Iris pigment epithelial cell (primary cell): ENCODE results near the gene ATP2C2.
"Not testable (repeated sequence)": the region's sequence is repeated elsewhere in the genome, so short reads cannot be mapped to it uniquely, and the experiment has no call there.

ENCODE experiments used
- DNase-seq: peaks from one replicate; pipeline ENCODE4 v3.0.0-alpha.2; 2011; ENCODE audit warnings: low read depth

Gene ATP2C2

DNA sequence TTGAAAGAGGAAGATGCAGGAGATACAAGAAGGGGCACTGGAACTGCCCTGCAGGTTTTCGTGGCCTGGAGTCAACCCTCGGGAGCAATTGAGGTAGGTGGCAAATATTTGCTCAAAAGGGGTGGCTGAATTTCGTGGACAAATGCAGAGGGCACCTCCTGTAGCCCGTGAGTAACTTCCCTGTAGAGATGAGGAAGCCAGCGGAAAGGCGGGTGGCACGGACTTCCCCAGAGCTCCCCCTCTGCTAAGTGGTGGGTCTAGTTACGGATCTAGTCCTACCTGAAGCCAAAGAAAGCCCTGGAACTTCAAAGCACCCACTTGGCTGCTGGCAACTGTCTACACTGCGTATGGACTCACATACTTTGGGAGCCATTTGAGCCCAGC, 1.0 kb upstream of the ATP2C2 start:
- DNase-seq, result no peak

GRCh38 chr16:84367750-84368307, 509 bp upstream of the ATP2C2 start:
- DNase-seq, result no peak

GRCh38 chr16:84369105-84369504, 767 bp downstream of the ATP2C2 start:
- no peak for DNase-seq

DNA sequence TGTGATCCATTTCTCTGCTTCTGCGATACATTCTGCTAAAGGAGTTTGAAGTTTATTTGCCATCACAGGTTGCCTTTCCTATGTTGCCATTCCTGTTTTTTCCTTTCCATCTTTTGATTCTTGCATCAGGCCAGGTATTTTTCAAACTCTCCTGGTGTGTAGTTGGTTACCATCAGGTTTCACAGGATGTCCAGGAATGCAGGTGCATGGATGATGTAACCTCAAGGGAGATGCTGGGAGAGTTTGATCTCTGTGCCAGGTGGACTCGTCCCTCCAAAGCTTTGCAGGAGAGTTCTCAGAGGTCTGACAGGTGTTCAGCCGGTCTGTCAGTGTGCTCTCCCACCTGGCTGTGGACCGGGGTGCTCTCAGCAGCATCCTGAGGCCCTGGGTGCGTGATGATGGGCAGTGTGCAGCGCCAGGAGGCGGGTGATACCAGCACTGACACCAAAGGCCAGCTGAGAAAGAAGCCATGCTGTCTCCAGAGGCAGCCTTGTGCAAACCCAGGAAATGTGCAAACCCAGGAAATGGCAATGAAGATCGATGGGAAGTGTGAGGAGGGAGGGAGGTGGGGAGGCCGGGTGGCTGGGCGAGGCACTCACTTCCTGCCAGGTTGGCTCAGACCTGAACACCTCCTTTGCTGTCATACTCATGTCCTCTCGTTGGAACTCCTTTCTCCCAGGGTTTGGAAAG, 1.7 kb downstream of the ATP2C2 start:
- DNase-seq, result no peak

GRCh38 chr16:84370723-84371552, 2.6 kb downstream of the ATP2C2 start:
- DNase-seq, result no peak

DNA sequence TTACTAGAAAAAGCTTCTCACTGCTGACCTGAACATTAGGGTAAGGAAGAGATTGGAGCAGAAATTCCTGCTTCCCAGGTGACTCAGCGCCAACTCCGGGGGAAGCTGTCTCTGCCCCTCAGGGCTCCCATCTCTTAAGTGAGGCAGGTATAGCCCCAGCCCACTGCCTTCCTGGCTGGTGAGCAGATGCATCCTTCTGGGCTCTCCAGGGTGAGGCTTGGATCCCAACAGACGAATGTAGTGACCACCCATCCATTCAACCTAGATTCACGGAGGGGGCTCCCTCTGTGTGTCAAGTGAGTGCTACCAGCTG, 3.2 kb downstream of the ATP2C2 start:
- DNase-seq, result no peak

- DNase-seq, result no peak
These were observed 5.7 kb downstream of the ATP2C2 start for GRCh38 chr16:84373907-84374489.

DNA sequence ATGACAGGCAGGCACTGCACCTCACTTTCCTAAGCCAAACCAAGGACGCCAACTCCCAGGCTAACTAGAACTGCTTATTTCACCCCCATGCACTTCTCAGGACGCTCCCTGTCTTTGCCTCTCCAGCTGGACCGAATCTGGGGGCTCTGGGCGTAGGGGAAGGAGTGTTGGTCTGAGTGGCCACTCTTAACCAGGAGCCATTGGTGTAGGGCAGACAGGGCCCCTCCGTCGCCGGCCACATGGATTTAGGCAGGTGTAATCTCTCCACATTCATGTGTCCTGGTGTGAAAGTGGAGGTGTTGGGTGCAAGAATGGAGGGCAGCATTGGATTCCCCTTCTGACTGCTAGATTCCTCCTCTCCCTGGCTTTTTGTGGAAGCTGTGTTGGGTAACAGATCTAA, 9.8 kb downstream of the ATP2C2 start:
- DNase-seq, result no peak

GRCh38 chr16:84378567-84378966, 10.2 kb downstream of the ATP2C2 start:
- DNase-seq, result no peak

GRCh38 chr16:84379008-84379708, 10.8 kb downstream of the ATP2C2 start:
- no peak for DNase-seq

GRCh38 chr16:84379709-84380362, 11.5 kb downstream of the ATP2C2 start:
- no peak for DNase-seq

DNA sequence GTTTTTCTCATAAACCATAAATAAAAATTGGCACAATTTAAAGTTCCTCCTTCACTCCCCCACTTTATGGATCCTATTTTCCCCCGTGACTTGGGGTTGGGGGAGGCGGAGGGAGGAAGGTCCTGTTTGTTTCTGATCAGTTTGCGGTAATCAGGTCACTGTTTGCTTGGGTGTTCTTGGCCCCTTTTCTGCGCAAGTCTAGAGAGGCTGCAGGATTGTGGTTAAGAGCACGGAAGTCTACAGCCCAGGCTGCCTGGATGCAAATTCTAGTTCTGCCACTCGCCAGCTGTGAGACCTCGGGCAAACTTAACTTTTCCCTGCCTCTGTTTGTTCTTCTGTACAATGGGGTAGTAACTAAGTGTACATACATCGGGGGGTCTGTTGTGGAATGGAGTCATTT, 12.1 kb downstream of the ATP2C2 start:
- no peak for DNase-seq

- no peak for DNase-seq
These were observed 14.1 kb downstream of the ATP2C2 start for GRCh38 chr16:84382396-84382795.

- DNase-seq, result no peak
These were observed 14.8 kb downstream of the ATP2C2 start for GRCh38 chr16:84383106-84383505.

DNA sequence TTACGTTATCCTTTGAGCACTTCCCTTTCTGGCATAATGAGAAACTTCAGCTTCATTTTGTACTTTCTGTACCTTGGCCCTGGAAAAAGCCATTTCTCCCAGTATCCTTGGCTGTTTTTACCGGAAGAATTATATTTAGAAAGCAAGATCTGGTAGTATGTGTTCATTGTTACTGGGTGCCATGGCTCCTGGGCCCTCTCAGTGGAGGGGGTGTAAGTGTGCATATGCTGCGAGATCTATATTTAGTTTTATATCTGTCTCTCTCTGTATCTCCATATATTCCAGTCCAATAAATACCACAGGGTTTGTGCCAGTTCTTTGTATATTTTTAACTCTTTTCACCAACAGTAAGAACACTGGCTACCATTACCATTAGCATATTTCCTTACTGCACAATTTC, 17.7 kb downstream of the ATP2C2 start:
- no peak for DNase-seq

GRCh38 chr16:84387021-84387420, 18.7 kb downstream of the ATP2C2 start:
- DNase-seq, result no peak

DNA sequence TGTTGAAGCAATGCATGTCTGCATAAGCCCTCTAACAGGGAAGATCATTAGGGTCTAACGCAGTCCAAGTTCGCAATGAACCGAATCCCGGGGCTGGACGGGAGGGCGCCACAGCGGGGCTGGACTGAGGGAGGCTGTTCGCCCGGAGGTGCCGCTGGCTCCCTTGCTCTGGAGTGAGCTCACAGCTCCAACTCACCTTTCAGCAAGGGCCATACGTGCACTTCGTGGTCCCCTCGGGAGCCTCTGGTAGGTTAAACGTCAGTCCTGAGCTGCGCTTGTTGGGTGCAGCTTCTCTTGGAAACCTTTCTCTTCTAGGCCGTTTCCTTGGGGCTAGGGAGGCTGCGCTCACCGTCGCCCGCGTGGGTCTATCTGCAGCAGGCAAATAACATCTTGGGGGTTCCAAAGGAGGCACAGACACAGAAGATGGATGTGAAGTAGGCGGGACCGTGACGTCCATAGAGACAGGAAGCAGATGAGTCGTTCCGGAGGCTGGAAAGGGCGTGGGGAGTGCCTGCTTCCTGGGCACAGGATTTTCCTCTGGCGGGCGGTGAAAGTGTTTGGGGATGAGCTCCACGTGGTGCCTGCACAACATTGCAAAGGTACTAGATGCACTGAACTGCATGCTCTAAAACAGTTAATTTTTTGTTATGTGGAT, 21.9 kb downstream of the ATP2C2 start:
- DNase-seq, result no peak

GRCh38 chr16:84391151-84392030, 23.1 kb downstream of the ATP2C2 start:
- DNase-seq, result peak; percentile 48

DNA sequence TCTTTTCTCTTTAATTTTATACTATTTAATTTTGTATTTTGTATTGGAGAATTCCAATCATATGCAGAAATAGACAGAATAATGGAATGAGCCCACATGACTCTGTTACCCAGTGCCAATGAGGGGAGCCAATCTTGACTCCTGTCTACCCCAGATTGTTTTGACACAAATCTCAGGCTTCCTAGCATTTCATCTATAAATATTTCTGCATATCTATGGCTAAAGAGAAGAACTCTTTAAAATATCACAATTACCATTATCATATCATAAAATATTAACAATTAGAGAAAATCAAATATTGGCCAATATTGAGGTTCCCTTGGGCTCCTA, 23.7 kb downstream of the ATP2C2 start:
- DNase-seq, result no peak

- not testable (repeated sequence) for DNase-seq
These were observed 27.7 kb downstream of the ATP2C2 start for GRCh38 chr16:84396082-84396481.
